HG03439 (cell line): Measurements from ENCODE around the gene TRIM33.
"Not testable (repeated sequence)": the region's sequence is repeated elsewhere in the genome, so short reads cannot be mapped to it uniquely, and the experiment has no call there.

Source experiments
- ATAC-seq: cut with Tn5 transposase; IDR thresholded peaks from one replicate; pipeline ENCODE4 v1.9.1; 2021; ENCODE audit warnings: mild to moderate bottlenecking, moderate library complexity; ENCODE audit not compliant: unreplicated experiment

TRIM33 gene

DNA sequence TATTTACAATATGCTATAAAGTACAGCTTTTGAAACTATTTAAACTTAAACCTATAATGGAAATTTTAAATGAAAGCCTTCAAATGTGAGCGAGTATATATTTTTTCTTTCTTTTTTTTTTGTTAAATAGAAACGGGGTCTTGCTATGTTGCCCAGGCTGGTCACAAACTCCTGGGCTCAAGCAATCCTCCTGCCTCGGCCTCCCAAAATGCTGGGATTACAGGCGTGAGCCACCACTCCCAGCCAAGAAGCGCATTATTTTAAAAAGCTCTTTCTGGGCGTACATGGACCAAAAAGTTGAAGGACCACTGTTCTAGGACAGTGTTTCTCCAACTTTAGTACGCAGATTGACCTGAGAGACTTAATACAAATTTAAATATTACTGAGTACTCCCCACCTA lies 87.5 kb downstream of the TRIM33 start:
- ATAC-seq = no peak

DNA sequence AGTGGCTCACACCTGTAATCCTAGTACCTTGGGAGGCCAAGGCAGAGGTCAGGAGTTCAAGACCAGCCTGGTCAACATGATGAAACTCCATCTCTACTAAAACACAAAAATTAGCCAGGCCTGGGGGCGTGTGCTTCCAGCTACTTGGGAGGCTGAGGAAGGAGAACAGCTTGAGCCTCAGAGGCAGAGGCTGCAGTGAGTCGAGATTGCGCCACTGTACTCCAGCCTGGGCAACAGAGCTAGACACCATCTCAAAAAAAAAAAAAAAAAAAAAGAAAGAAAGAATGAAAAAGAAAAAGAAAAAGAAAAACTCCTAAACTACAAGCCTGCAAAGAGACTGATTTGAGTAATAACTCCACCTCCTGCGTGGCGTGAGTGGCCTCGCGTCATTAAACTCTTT lies 92.1 kb downstream of the TRIM33 start:
- not testable (repeated sequence) for ATAC-seq

- no peak for ATAC-seq
Measured at GRCh38 chr1:114397601-114398000, 113.4 kb downstream of the TRIM33 start.

DNA sequence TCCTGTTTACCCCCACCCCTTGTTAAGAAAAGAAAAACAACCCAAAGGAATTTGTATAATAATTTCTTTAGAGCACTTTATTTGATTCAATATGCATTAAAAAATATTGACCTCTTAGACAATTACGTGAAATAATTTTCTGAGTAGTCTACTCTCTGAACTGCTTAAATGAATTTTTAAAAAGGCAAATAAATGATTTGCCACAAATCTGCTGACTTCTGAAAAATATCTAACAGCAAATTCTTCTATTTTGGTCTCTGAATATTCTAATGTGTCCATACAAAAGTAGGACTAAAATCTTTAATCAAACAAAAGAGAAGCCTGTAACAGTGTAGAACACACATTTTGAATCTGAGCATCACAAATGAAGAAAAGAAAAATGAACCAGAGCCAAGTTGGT lies 115.1 kb downstream of the TRIM33 start:
- ATAC-seq = no peak

DNA sequence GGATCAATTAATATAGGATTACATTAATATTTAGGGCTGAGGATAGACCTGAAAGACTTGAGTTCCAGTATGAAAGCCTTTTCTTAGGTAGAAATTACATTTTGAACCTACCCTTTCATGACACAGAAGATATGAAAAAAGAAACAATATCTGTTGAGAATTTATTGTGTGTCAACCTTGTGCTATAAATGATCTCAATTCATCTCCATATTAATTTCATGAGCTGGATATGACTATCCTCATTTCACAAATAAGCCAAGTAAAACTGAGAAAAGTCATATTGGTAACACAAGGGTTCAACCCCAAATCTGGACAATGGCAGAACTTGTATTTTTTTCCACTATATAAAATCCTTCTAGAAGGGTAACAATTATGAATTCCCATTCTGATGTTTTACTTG lies 120.0 kb downstream of the TRIM33 start:
- ATAC-seq = no peak

DNA sequence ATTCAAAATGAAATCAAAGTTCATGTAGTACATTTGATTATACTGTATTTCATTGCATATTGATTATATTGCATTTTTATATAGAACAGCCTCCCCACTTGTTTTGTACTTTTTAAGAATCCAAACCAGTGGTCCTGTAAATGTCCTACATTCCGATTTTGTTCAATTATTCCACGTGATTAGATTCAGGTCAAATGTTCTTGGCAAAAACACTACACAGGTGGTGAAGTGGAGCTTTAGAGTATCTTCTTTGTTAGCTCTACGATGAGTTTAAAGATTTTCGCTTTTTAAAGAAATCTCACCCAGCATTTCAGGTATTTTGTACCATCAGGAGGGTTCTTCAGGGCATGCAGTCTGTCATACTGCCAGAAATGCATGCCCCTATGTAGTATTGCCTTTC lies 120.6 kb downstream of the TRIM33 start:
- ATAC-seq = no peak

GRCh38 chr1:114388432-114389003 lies 122.5 kb downstream of the TRIM33 start:
- ATAC-seq = no peak

GRCh38 chr1:114387585-114387984 lies 123.4 kb downstream of the TRIM33 start:
- not testable (repeated sequence) for ATAC-seq

GRCh38 chr1:114387010-114387360 lies 124.0 kb downstream of the TRIM33 start:
- ATAC-seq = no peak

GRCh38 chr1:114386129-114387009 lies 124.6 kb downstream of the TRIM33 start:
- ATAC-seq = no peak

- no peak for ATAC-seq
Measured at GRCh38 chr1:114384922-114385321, 126.1 kb downstream of the TRIM33 start.

- no peak for ATAC-seq
Measured at GRCh38 chr1:114379987-114380386, 131.0 kb downstream of the TRIM33 start.

- ATAC-seq = no peak
Measured at GRCh38 chr1:114379358-114379757, 131.6 kb downstream of the TRIM33 start.

GRCh38 chr1:114377356-114377755 lies 133.6 kb downstream of the TRIM33 start:
- no peak for ATAC-seq

- ATAC-seq = no peak
Measured at GRCh38 chr1:114369930-114370329, 141.1 kb downstream of the TRIM33 start.

DNA sequence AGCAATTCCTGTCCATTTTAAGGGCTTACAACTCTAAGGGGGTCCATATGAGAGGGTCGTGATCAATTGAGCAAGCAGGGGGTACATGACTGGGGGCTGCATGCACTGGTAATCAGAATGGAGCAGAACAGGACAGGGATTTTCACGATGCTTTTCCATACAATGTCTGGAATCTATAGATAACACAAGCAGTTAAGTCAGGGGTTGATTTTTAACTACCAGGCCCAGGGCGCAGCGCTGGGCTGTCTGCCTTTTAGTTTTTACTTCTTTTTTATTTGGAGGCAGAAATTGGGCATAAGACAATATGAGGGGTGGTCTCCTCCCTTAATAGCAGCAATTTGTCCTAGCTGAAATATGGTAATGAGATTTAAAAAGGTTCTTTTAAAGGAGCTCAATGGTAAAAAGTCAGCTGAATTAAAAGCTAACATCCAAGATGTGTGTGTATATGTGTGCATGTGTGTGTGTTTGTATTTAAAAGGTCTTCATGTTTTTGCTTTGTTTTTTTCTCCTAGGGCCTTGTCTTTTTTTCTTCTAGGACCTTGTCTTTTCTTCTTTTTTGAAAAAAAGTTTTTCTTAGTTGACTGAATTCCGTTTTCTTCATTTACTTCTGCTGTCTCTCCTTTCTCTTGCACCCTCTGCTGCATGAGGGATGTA lies 141.6 kb downstream of the TRIM33 start:
- not testable (repeated sequence) for ATAC-seq

DNA sequence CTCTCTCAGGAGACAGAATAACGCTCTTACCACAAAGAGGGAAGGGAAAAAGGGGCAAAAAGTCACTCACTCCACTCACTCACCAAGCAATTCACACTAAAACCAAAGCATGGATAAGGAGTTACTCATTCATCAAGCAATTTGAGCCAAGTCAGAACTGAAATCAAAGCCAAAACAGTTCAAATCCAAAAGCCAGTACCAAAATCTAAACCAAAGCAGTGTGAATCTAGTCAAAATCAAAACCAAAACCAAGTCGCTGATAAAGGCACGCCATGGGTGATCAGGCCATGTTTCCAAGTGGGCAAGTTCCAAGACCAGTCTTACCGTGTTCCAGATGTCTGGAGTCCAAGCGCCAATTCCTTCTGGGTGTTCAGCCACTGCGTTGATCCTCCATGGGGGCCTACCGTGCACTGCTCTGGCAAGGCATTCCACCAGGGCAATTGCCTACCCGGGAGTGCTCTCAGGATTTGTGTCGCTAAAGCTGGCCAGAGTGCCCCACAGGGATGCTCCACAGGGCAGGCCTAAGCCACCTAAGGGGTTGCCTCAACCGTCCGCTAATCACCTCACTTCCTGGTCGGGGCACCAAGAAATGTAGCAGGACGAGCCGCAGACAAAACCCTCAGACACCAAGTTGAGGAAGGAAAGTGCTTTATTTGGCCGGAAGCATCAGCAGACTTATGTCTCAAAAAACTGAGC lies 142.3 kb downstream of the TRIM33 start:
- no peak for ATAC-seq

GRCh38 chr1:114367810-114368209 lies 143.2 kb downstream of the TRIM33 start:
- no peak for ATAC-seq

DNA sequence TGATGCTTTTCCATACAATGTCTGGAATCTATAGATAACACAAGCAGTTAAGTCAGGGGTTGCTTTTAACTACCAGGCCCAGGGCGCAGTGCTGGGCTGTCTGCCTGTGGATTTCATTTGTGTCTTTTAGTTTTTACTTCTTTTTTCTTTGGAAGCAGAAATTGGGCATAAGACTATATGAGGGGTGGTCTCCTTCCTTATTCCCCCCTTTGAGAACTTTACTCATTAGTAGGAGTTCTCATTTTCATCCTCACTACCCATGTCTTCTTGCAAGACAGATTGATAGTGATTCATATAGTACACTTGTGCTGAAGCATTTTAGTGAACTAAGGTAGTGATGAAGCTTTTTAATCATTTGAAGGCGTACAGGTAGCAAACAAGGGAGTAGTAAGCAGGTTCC lies 147.8 kb downstream of the TRIM33 start:
- ATAC-seq = not testable (repeated sequence)

DNA sequence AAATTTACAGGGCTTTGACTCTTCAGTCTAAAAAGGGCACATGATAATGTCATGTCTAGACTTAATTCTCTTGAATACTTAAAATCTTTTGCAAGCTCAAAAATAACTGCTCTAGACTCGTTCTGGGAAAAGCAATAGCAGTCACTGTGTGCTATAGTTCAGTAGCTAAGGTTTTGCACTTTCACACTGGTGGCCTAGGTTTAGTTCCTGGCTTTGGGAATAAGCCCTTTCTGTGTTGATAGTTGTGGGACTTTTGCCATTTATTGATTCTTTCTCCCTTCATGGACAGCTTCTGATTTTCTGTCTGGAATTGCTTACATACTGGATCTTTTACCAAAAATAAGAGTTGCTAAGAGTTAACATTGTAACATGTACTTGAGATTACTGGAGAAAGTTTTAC lies 151.2 kb downstream of the TRIM33 start:
- ATAC-seq = no peak

GRCh38 chr1:114355240-114355639 lies 155.8 kb downstream of the TRIM33 start:
- ATAC-seq = no peak
